GM12878 (cell line): ENCODE measurements around the gene PPFIBP1. TPM values are rescaled to one million over a fixed set of nuclear protein-coding genes. Genes with fewer than 3 reads are reported as not detected.

Experiments used
- ATAC-seq: fragments of 200-7000 bp; cut with Tn5 transposase; 3 replicates; pipeline ENCODE4 v1.9.1; 2020; ENCODE audit warnings: mild to moderate bottlenecking, moderate library complexity
- BruUV-seq: library from RNA; stranded (reverse); fragments of 400-500 nt; replicated peaks from 2 replicates; lab custom pipeline; 2021; lab: Mats Ljungman, UMichigan
- CTCF ChIA-PET: fragments of 300-600 bp; sonication (Branson Sonifier 250); formaldehyde crosslinking; extraction: SDS; loops from one replicate; lab custom pipeline; 2021; ENCODE audit warnings: inconsistent platforms; lab: Yijun Ruan, JAX
- POLR2A ChIA-PET: fragments of 350-600 bp; formaldehyde crosslinking; extraction: SDS; loops from one replicate; lab custom pipeline; 2021; ENCODE audit warnings: inconsistent platforms; lab: Charles Lee
- RAD21 ChIA-PET: fragments of 300-600 bp; sonication (Branson Sonifier 250); formaldehyde crosslinking; loops from one replicate; lab custom pipeline; 2023; ENCODE audit warnings: antibody characterized with exemption; ENCODE audit not compliant: unreplicated experiment; lab: Charles Lee
- SMC1A ChIA-PET: fragments of 300-600 bp; sonication (Branson Sonifier 250); formaldehyde crosslinking; loops from one replicate; lab custom pipeline; 2023; ENCODE audit not compliant: unreplicated experiment, uncharacterized antibody; lab: Charles Lee
- DNase-seq: peaks from one replicate; pipeline ENCODE4 v3.0.0-alpha.2; 2011; ENCODE audit warnings: low read depth, low spot score
- FAIRE-seq: peaks from 3 replicates; lab custom pipeline; 2011; peaks lifted over from hg19 to GRCh38; lab: Jason Lieb, UNC
- H2AFZ ChIP-seq: 2 replicates; pipeline ENCODE4 v1.6.0; 2011; ENCODE audit warnings: low read depth, low read length, control low read depth; ENCODE audit not compliant: control insufficient read depth
- H3K27ac ChIP-seq: 2 replicates; pipeline ENCODE4 v1.5.1; 2011; ENCODE audit warnings: control low read depth; ENCODE audit not compliant: control insufficient read depth, insufficient read depth
- H3K27me3 ChIP-seq, 2 experiments: replicated peaks in 1 of 2; 2 replicates each; pipeline versions ENCODE4 v1.6.0 to v1.6.1; 2011; ENCODE audit warnings: low read length in 1 of 2; ENCODE audit not compliant: control insufficient read depth in 2 of 2, insufficient read depth in 2 of 2
- H3K36me3 ChIP-seq, 2 experiments: 2 replicates each; pipeline ENCODE4 v1.5.1; 2011; ENCODE audit warnings: low read length in 1 of 2; ENCODE audit not compliant: control insufficient read depth in 2 of 2, insufficient read depth in 2 of 2
- H3K4me1 ChIP-seq: 2 replicates; pipeline ENCODE4 v1.6.1; 2011; ENCODE audit warnings: mild to moderate bottlenecking, low read length, moderate library complexity, mixed read lengths; ENCODE audit not compliant: control insufficient read depth, insufficient read depth
- H3K4me2 ChIP-seq: 2 replicates; pipeline ENCODE4 v1.6.0; 2011; ENCODE audit warnings: control low read depth; ENCODE audit not compliant: control insufficient read depth, insufficient read depth
- H3K4me3 ChIP-seq: fragments of 200-600 bp; sonication (generic); 2 replicates; pipeline ENCODE4 v1.5.1; 2016
- H3K79me2 ChIP-seq: 2 replicates; pipeline ENCODE4 v1.6.0; 2011; ENCODE audit warnings: low read length; ENCODE audit not compliant: control insufficient read depth, insufficient read depth
- H3K9ac ChIP-seq: 2 replicates; pipeline ENCODE4 v1.8.0; 2011; ENCODE audit warnings: low read length, control low read depth, mixed read lengths; ENCODE audit not compliant: control insufficient read depth, insufficient read depth
- H3K9me3 ChIP-seq: replicated peaks from 3 replicates; pipeline ENCODE4 v1.5.1; 2011; ENCODE audit warnings: mild to moderate bottlenecking, low read length; ENCODE audit not compliant: control insufficient read depth, insufficient read depth
- H4K20me1 ChIP-seq: 2 replicates; pipeline ENCODE4 v1.6.0; 2011; ENCODE audit not compliant: control insufficient read depth, insufficient read depth
- ASH2L ChIP-seq: fragments of 300-600, 200-600 bp; sonication (generic); IDR thresholded peaks from 2 replicates; pipeline ENCODE4 v1.6.1; 2017; ENCODE audit warnings: low read depth, mild to moderate bottlenecking, borderline replicate concordance
- BACH1 ChIP-seq: fragments of 450-650 bp; IDR thresholded peaks from 2 replicates; pipeline ENCODE4 v1.6.1; 2017; ENCODE audit warnings: mild to moderate bottlenecking, borderline replicate concordance
- CBFB ChIP-seq: IDR thresholded peaks from 2 replicates; pipeline ENCODE4 v1.6.1; 2016; ENCODE audit warnings: antibody characterized with exemption, low read depth
- CHD2 ChIP-seq: IDR thresholded peaks from 2 replicates; pipeline ENCODE4 v1.6.1; 2011; ENCODE audit warnings: low read depth, low read length, improper control_type of control experiment, borderline replicate concordance
- FOXM1 ChIP-seq: IDR thresholded peaks from 2 replicates; pipeline ENCODE4 v1.6.1; 2012; ENCODE audit warnings: low read depth, mild to moderate bottlenecking, inconsistent platforms, low read length, moderate library complexity
- HCFC1 ChIP-seq: fragments of 150-350 bp; IDR thresholded peaks from 2 replicates; pipeline ENCODE4 v1.6.1; 2014; ENCODE audit warnings: low read length
- IKZF1 ChIP-seq: fragments of 450-650 bp; conservative IDR thresholded peaks from 2 replicates; pipeline ENCODE4 v1.6.1; 2017; ENCODE audit warnings: antibody characterized with exemption, mild to moderate bottlenecking
- MEF2A ChIP-seq: IDR thresholded peaks from 2 replicates; pipeline ENCODE4 v1.6.1; 2011; ENCODE audit warnings: low read depth, mild to moderate bottlenecking, low read length, moderate library complexity; ENCODE audit not compliant: insufficient read depth
- PBX3 ChIP-seq: IDR thresholded peaks from 2 replicates; pipeline ENCODE4 v1.6.1; 2011; ENCODE audit warnings: mild to moderate bottlenecking, low read depth, low read length, moderate library complexity; ENCODE audit not compliant: insufficient replicate concordance
- PML ChIP-seq: IDR thresholded peaks from 2 replicates; pipeline ENCODE4 v1.6.1; 2012; ENCODE audit warnings: low read length, inconsistent platforms
- POLR2AphosphoS5 ChIP-seq: IDR thresholded peaks from 2 replicates; pipeline ENCODE4 v1.6.1; 2011; ENCODE audit warnings: mild to moderate bottlenecking, low read length, inconsistent platforms
- RAD51 ChIP-seq: fragments of 450-650 bp; IDR thresholded peaks from 2 replicates; pipeline ENCODE4 v1.6.1; 2016; ENCODE audit warnings: moderate library complexity, mild to moderate bottlenecking, inconsistent platforms
- RUNX3 ChIP-seq: IDR thresholded peaks from 2 replicates; pipeline ENCODE4 v1.6.1; 2012; ENCODE audit warnings: low read length, inconsistent platforms
- SP1 ChIP-seq: IDR thresholded peaks from one replicate; pipeline ENCODE4 v1.6.1; 2011; ENCODE audit warnings: low read depth, low read length
- TARDBP ChIP-seq: IDR thresholded peaks from 2 replicates; pipeline ENCODE4 v1.6.1; 2016; ENCODE audit warnings: borderline replicate concordance
- TBL1XR1 ChIP-seq: IDR thresholded peaks from 2 replicates; pipeline ENCODE4 v1.6.1; 2012; ENCODE audit warnings: low read depth, low read length, improper control_type of control experiment
- TCF3 ChIP-seq: IDR thresholded peaks from 2 replicates; pipeline ENCODE4 v1.6.1; 2012; ENCODE audit warnings: low read depth, mild to moderate bottlenecking, low read length, borderline replicate concordance; ENCODE audit not compliant: insufficient read depth
- YY1 ChIP-seq: IDR thresholded peaks from 2 replicates; pipeline ENCODE4 v1.6.1; 2011; ENCODE audit warnings: low read depth, mild to moderate bottlenecking, low read length
- ZNF217 ChIP-seq: fragments of 450-650 bp; IDR thresholded peaks from 2 replicates; pipeline ENCODE4 v1.6.1; 2017; ENCODE audit warnings: antibody characterized with exemption, mild to moderate bottlenecking
- ZZZ3 ChIP-seq: IDR thresholded peaks from 2 replicates; pipeline ENCODE4 v1.6.1; 2011; ENCODE audit warnings: low read depth; ENCODE audit not compliant: control insufficient read depth, insufficient read length
- WGBS: methylation state at CpG from one replicate; pipeline ENCODE4 v1.1.6; 2016; ENCODE audit warnings: low lambda C conversion rate; ENCODE audit not compliant: insufficient replicate concordance, insufficient coverage; ENCODE audit errors: missing lambda C conversion rate; 5-methylcytosine and 5-hydroxymethylcytosine counted together
- in situ Hi-C: fragments of 300-500 bp; cut with MboI; formaldehyde crosslinking; loops from 9 replicates; pipeline ENCODE4 v1.14.3; 2018; ENCODE audit warnings: mixed read lengths
- intact Hi-C: fragments of 100-400 bp; cut with micrococcal nuclease; formaldehyde crosslinking; loops from one replicate; pipeline ENCODE4 v1.14.2; 2022; ENCODE audit not compliant: unreplicated experiment
- polyA plus RNA-seq, 11 experiments: library from polyadenylated mRNA; depleted of rRNA in 4 of 11; unstranded in 6 of 11; stranded (reverse) in 5 of 11; fragments of >200 nt; fragmentation: Nextera tagmentation in 4 of 11; fragmentation: Illumina TruSeq in 1 of 11; extraction: Ambion mirVana in 4 of 11; extraction: Trizol in 1 of 11; gene quantifications; 1 replicate in 1 of 11; 2 replicates in 10 of 11; pipeline versions ENCODE4 v1.2.1 to v1.2.3, GENCODE V29; 2011 to 2016; ENCODE audit warnings: inconsistent platforms in 2 of 11, missing spikeins in 2 of 11, low read depth in 1 of 11
- total RNA-seq, 4 experiments: library from RNA; depleted of rRNA in 3 of 4; stranded (reverse); fragments of >200 nt in 3 of 4; fragmentation: Illumina TruSeq in 1 of 4; extraction: Trizol in 1 of 4; gene quantifications; 2 replicates each; pipeline versions ENCODE4 v1.2.1 to v1.2.3, GENCODE V29; 2013 to 2021
- TF ChIP-seq, protein P1 (sequence below): IDR thresholded peaks from 2 replicates; pipeline ENCODE4 v1.6.1; 2012; ENCODE audit warnings: low read depth, low read length, improper control_type of control experiment
- TF ChIP-seq, protein P2 (sequence below): fragments of 450-650 bp; IDR thresholded peaks from 2 replicates; pipeline ENCODE4 v1.6.1; 2017; ENCODE audit warnings: low read depth, mild to moderate bottlenecking, moderate library complexity

Gene PPFIBP1
- total and polyA plus RNA-seq, 10 of the 15 experiments (the other 5 are each of a cell fraction or from before 2014, with no cell fraction given), result 0.47 to 7.8 (median 3.6) TPM

- no peaks in the 10 kb centered on the region for H3K4me1 ChIP-seq
- in situ Hi-C loops (no loop called here), intact Hi-C loops (no loop called here)
- BruUV-seq, result no TSS peak
- no peaks in the 10 kb centered on the region for H3K9me3 ChIP-seq
- no peaks in the 10 kb centered on the region for H3K27me3 ChIP-seq
- FAIRE-seq, result peak; percentile 91
- SMC1A ChIA-PET, result no interaction called here
- peaks cover 0 to 5% of the 10 kb centered on the region in 2 experiments; a peak in 1 of 4 replicates for H3K36me3 ChIP-seq
- CTCF ChIA-PET, result interaction anchor here (1.0 to 1.7 kb wide), 2 partner anchors 22 to 277 kb away, joined by 3 to 5 read pairs; no protein-coding TSS in a partner anchor
- peak within 1 kb of the TSS; percentile 92 for H3K4me3 ChIP-seq
- peak; percentile 61 for DNase-seq
- ATAC-seq, result peak; percentile 99
- H2AFZ ChIP-seq, result peak within 1 kb of the TSS; percentile 97
- RAD21 ChIA-PET, result no interaction called here
- H3K27ac ChIP-seq, result peak within 1 kb of the TSS; percentile 79
- peaks cover 28% of the 10 kb centered on the region for H3K79me2 ChIP-seq
- WGBS, result 1% methylated on average over 46 of the region's 46 CpGs
- H3K9ac ChIP-seq, result peak within 1 kb of the TSS; percentile 87
- peak within 1 kb of the TSS; percentile 73 for H3K4me2 ChIP-seq
- no peaks in the 10 kb centered on the region for H4K20me1 ChIP-seq
- POLR2A ChIA-PET, result no interaction called here
- TF ChIP-seq CHD2 (peak; percentile 47; the same call in 1 of the 2 replicates), MEF2A (0 out of 2 replicates have a peak, but pooled peaks have one; percentile 36), ZZZ3 (no peak), TBL1XR1 (peak; percentile 45; the same call in 1 of the 2 replicates), ZNF217 (no peak), RUNX3 (peak; percentile 28; the same call in 1 of the 2 replicates), BACH1 (no peak), PBX3 (no peak), TARDBP (peak; percentile 84; the same call in 1 of the 2 replicates), HCFC1 (peak; percentile 70), YY1 (peak; percentile 100), SP1 (peak; percentile 61), TCF3 (0 out of 2 replicates have a peak, but pooled peaks have one; percentile 44), CBFB (peak; percentile 55), ASH2L (no peak), POLR2AphosphoS5 (peak; percentile 93), RAD51 (no peak), FOXM1 (no peak), IKZF1 (peak; percentile 82; the same call in 1 of the 2 replicates), PML (peak; percentile 95)
- TF ChIP-seq, protein P1, sequence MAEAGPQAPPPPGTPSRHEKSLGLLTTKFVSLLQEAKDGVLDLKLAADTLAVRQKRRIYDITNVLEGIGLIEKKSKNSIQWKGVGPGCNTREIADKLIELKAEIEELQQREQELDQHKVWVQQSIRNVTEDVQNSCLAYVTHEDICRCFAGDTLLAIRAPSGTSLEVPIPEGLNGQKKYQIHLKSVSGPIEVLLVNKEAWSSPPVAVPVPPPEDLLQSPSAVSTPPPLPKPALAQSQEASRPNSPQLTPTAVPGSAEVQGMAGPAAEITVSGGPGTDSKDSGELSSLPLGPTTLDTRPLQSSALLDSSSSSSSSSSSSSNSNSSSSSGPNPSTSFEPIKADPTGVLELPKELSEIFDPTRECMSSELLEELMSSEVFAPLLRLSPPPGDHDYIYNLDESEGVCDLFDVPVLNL, result 0 out of 2 replicates have a peak, but pooled peaks have one; percentile 23
- TF ChIP-seq, protein P2, sequence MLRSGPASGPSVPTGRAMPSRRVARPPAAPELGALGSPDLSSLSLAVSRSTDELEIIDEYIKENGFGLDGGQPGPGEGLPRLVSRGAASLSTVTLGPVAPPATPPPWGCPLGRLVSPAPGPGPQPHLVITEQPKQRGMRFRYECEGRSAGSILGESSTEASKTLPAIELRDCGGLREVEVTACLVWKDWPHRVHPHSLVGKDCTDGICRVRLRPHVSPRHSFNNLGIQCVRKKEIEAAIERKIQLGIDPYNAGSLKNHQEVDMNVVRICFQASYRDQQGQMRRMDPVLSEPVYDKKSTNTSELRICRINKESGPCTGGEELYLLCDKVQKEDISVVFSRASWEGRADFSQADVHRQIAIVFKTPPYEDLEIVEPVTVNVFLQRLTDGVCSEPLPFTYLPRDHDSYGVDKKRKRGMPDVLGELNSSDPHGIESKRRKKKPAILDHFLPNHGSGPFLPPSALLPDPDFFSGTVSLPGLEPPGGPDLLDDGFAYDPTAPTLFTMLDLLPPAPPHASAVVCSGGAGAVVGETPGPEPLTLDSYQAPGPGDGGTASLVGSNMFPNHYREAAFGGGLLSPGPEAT, result peak; percentile 99
These were observed 186.7 kb downstream of the PPFIBP1 start, which contains the start of gene MRPS35 for GRCh38 chr12:27710592-27711316. MRPS35 (plus strand) TSS chr12:27710832; CDS start chr12:27710844, 12 bp downstream.
